IPS-18a (cell line): ENCODE data around the gene AJM1.
"Not testable (repeated sequence)": the region's sequence is repeated elsewhere in the genome, so short reads cannot be mapped to it uniquely, and the experiment has no call there.

Experiments used
- H3K27ac ChIP-seq: one replicate; pipeline ENCODE4 v1.5.1; 2013; ENCODE audit warnings: low read length
- H3K27me3 ChIP-seq: one replicate; pipeline ENCODE4 v1.6.1; 2013; ENCODE audit warnings: mild to moderate bottlenecking, low read length; ENCODE audit not compliant: control insufficient read depth, insufficient read depth
- H3K36me3 ChIP-seq: one replicate; pipeline ENCODE4 v1.6.1; 2013; ENCODE audit warnings: low read depth, low read length; ENCODE audit not compliant: control insufficient read depth
- H3K4me1 ChIP-seq: one replicate; pipeline ENCODE4 v1.6.1; 2013; ENCODE audit warnings: low read depth, low read length; ENCODE audit not compliant: control insufficient read depth
- H3K4me3 ChIP-seq: one replicate; pipeline ENCODE4 v1.5.1; 2013; ENCODE audit warnings: low read length
- H3K9ac ChIP-seq: one replicate; pipeline ENCODE4 v1.6.1; 2013; ENCODE audit warnings: mild to moderate bottlenecking, low read length, moderate library complexity
- H3K9me3 ChIP-seq: one replicate; pipeline ENCODE4 v1.6.1; 2013; ENCODE audit warnings: low read depth, low read length; ENCODE audit not compliant: control insufficient read depth

Gene AJM1

DNA sequence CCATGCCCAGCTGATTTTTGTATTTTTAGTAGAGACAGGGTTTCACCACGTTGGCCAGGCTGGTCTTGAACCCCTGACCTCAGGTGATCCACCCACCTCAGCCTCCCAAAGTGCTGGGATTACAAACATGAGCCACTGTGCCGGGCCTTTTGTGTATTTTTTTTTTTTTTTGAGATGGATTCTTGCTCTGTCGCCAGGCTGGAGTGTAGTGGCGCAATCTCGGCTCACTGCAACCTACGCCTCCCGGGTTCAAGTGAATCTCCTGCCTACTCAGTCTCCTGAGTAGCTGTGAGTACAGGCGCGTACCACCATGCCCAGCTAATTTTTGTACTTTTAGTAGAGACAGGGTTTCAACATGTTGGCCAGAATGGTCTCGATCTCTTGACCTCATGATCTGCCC lies 41.4 kb downstream of the AJM1 start:
- not testable (repeated sequence) for H3K4me1 ChIP-seq, H3K9ac ChIP-seq, H3K36me3 ChIP-seq, H3K9me3 ChIP-seq, H3K27ac ChIP-seq, H3K4me3 ChIP-seq, H3K27me3 ChIP-seq

DNA sequence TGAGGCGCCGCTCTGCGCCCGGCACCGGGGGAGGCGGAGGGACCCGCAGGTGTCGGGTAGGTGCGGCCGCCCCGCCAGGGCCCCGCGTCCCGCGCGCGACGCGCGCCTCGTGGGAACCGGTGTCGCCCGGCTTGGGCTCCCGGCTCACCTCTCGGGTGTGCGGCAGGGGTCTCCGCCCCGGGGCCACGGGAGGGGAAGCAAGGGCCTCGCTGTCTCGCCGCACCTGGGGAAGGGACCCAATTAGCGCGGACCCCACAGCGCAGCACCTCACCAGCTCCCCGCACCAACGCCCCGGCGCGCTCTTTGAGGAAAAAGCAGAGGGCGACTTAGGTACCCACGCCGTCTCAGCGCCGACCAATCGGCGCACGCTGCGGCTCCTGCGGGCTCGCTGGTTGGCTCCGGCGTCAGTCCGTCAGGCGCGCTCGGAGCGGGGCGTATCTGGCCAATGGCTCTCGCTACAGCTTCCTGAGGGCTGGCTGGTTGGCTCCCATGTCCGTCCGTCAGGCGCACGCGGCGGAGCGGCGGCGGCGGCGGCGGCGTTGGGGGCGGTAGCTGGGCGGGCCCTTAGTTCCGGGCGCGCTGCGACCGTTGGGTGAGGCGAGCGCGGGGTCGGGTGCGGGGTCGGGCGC lies 43.8 kb downstream of the AJM1 start, which contains the start of gene TRAF2:
Gene TRAF2 (plus strand): TSS at position 567 of the 629 bp plus-strand sequence. CDS start 12,225 bp downstream, outside the sequence.
- Histone ChIP-seq H3K4me3 (peak within 1 kb of the TSS; percentile 81), H3K36me3 (no peaks in the 10 kb centered on the region), H3K27ac (no peak within 1 kb of the TSS), H3K4me1 (no peaks in the 10 kb centered on the region), H3K9me3 (no peaks in the 10 kb centered on the region), H3K9ac (peak within 1 kb of the TSS; percentile 79), H3K27me3 (no peaks in the 10 kb centered on the region)

DNA sequence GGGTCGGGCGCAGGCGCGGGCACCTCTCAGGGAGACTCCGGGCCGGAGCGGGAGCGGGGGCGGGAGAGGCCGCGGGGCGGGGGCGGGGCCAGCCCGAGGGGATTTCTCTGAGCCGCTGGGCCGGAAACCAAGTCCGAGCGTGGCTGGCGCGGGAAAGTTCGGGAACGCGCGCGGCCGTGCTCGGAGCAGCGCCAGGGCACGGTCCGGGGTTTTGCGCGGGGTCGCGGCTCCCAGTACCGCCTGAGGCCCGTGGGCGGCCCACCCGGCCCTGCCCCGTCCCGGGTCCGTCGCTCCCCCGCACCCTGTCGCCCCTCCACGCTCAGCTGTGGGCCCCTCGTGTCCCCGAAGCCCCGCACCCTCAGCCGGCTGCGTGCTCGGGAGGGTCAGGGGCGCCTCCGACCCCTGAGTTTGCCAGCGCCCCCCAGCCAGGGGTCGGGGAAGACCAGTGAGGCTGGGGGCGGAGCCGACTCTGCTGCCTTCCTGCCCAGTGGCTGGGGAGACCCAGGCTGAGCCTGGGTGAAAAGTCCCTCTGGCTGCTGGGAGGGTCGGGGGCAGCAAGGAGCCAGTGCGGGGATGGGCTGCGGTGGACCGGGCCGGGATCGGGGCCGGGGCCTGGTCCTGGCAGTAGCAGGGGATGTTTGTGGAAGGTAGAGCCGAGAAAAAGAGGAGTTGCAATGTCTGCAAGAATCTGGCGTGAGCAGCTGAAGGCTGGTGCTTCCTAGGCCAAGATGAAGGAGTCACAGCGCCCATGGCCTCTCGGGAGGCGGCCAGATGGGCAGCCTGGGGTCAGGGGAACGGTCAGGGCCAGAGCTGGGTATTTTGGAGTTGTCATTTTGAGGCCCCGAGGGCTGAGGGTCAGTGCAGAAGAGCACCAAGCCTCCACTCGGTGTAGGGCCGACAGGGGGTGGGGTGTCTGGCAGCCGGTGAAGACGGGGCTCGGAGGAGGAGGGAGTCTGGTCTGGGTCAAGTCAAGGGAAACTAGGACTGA lies 44.6 kb downstream of the AJM1 start:
- no peak overlapping the region for H3K27ac ChIP-seq
- no peaks in the 10 kb centered on the region for H3K4me1 ChIP-seq
- H3K27me3 ChIP-seq, result no peaks in the 10 kb centered on the region
- H3K4me3 ChIP-seq, result peak overlapping the region; percentile 77
- peak overlapping the region; percentile 79 for H3K9ac ChIP-seq
- H3K9me3 ChIP-seq, result no peaks in the 10 kb centered on the region
- no peaks in the 10 kb centered on the region for H3K36me3 ChIP-seq

DNA sequence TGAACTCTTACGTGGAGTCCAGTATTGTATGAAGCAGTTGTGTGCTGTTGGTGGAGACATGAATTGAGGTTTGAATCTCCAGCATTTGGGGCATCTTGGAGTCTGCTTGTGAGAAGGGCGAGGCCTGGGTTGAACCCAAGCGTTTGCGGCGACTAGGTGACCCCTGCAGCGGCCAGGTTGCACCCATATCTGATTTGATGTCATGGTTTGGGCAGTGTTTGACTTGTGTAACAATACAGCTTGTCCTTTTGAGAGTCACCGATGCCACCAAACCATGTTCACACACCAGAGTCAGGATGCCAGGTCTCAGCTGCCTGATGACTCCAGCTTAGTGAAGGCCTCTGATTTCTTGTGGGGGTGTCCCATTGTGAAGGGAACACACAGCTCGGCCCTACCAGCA lies 46.2 kb downstream of the AJM1 start:
- Histone ChIP-seq H3K4me3 (no peak overlapping the region), H3K27ac (no peak overlapping the region), H3K9me3 (no peaks in the 10 kb centered on the region), H3K4me1 (no peaks in the 10 kb centered on the region), H3K36me3 (no peaks in the 10 kb centered on the region), H3K9ac (no peak overlapping the region), H3K27me3 (no peaks in the 10 kb centered on the region)

DNA sequence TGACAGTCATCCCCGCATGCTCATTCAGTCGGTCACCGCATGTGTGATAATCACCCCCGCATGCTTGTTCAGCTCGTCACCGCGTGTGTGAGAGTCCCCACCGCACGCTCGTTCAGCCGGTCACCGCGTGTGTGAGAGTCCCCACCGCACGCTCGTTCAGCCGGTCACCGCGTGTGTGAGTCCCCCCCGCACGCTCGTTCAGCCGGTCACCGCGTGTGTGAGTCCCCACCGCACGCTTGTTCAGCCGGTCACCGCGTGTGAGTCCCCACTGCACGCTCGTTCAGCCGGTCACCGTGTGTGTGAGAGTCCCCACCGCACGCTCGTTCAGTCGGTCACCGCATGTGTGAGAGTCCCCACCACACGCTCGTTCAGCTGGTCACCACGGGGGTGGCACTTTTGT lies 47.6 kb downstream of the AJM1 start:
- no peak overlapping the region for H3K9ac ChIP-seq

DNA sequence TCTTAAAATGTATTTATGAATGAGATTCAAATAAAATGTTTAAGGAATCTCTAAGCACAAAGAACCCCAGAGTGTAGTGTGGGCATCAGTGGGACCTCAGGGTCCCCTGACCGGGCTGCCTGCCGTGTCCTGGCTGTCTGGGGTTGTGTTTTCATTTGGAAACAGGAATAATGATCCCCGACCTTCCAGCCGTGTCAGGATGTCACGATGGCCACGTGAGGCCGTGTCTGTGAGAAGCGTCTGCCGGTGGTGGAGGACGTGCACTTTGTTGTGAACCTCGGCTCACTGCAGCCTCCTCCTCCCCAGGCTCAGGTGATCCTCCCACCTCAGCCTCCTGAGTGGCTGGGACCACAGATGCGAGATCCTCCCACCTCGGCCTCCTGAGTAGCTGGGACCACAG lies 48.4 kb downstream of the AJM1 start:
- H3K4me3 ChIP-seq, result no peak overlapping the region
- no peaks in the 10 kb centered on the region for H3K4me1 ChIP-seq
- H3K9ac ChIP-seq, result no peak overlapping the region
- no peaks in the 10 kb centered on the region for H3K9me3 ChIP-seq
- H3K27ac ChIP-seq, result no peak overlapping the region
- H3K36me3 ChIP-seq, result no peaks in the 10 kb centered on the region
- no peaks in the 10 kb centered on the region for H3K27me3 ChIP-seq

More for the DNA sequence above, 47.6 kb downstream of the AJM1 start:
- Histone ChIP-seq H3K9me3 (no peaks in the 10 kb centered on the region), H3K4me3 (no peak overlapping the region), H3K4me1 (no peaks in the 10 kb centered on the region), H3K36me3 (no peaks in the 10 kb centered on the region), H3K27me3 (no peaks in the 10 kb centered on the region), H3K27ac (no peak overlapping the region)
